Measurements from ENCODE around the gene ITIH3. TPM values are rescaled to one million over a fixed set of nuclear protein-coding genes. Genes with fewer than 3 reads are reported as not detected.

Gene ITIH3
- total RNA-seq, 1 donor from 2014 or later: 0.59 TPM

DNA sequence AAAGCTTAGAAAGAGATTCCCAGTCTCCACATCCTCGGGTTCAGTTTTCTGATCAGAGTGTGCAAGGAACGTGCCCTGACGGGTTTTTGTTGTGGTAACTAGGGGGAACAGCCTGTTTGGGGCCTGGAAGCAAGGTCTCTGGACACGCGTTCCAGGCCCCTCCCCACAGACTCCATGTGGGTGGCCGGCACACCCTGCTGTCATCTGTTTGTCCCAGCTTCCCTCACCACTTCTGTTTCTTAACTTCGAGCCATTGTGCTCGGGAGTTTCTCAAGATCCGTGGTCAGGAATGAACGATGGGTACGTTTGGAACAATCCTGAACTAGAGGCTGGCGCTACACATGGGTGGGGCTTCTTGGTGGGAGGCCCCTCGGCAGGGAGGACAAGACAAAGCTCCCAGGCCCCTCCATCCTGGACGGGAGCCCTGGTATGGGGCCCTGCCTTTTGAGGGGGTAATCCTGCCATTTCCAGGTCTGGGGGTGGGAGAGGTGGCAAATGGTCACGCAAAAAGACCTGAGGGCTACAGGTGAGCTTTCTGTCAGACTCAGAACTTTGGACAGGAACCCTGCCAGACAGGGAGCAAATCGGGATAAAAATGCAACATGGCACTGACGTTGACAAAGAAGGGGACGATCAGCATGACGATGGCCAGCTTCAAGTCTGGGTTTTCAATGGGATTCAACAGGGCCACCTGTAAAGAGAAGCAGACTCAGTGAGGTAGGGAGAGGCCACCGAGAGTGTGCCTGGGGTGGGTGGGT is 48.7 kb downstream of the ITIH3 start:
- Mint-ChIP-seq H3K4me3 (ENCODE audit: unreplicated experiment) (no peak overlapping the region), H3K36me3 (ENCODE audit: unreplicated experiment) (peaks cover 16% of the 10 kb centered on the region), H3K4me1 (ENCODE audit: unreplicated experiment) (peaks cover 24% of the 10 kb centered on the region), H3K9me3 (ENCODE audit: unreplicated experiment) (no peaks in the 10 kb centered on the region), H3K27ac (ENCODE audit: unreplicated experiment) (no peak overlapping the region), H3K27me3 (ENCODE audit: unreplicated experiment) (no peaks in the 10 kb centered on the region)
- no peak for DNase-seq (ENCODE audit: extremely low spot score, unreplicated experiment)
- TF ChIP-seq, protein P1, sequence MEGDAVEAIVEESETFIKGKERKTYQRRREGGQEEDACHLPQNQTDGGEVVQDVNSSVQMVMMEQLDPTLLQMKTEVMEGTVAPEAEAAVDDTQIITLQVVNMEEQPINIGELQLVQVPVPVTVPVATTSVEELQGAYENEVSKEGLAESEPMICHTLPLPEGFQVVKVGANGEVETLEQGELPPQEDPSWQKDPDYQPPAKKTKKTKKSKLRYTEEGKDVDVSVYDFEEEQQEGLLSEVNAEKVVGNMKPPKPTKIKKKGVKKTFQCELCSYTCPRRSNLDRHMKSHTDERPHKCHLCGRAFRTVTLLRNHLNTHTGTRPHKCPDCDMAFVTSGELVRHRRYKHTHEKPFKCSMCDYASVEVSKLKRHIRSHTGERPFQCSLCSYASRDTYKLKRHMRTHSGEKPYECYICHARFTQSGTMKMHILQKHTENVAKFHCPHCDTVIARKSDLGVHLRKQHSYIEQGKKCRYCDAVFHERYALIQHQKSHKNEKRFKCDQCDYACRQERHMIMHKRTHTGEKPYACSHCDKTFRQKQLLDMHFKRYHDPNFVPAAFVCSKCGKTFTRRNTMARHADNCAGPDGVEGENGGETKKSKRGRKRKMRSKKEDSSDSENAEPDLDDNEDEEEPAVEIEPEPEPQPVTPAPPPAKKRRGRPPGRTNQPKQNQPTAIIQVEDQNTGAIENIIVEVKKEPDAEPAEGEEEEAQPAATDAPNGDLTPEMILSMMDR (IDR thresholded peaks at IDR 0.05): no peak

DNA sequence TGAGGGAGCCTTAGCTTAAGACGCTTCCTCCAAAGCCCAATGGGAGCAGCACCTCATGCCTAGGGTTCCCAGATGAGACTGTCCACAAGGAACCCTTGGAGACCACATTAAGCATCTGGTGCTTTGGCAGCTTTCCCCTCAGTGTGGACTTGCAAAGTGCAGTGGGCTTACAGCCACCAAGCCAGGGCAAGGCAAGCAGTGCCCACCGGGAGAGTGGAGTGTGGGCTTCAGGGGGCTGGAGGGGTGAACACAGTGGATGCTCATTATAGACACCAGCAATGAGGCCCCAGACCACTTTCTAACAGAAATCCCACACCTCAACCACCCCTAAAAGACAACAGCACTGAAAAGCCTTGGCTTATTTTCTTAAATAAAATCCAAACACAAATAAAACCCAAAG is 49.3 kb downstream of the ITIH3 start:
- peaks cover 16% of the 10 kb centered on the region for H3K36me3 Mint-ChIP-seq (ENCODE audit: unreplicated experiment)
- H3K9me3 Mint-ChIP-seq (ENCODE audit: unreplicated experiment): no peaks in the 10 kb centered on the region
- no peak overlapping the region for H3K4me3 Mint-ChIP-seq (ENCODE audit: unreplicated experiment)
- TF ChIP-seq, protein P1 (IDR thresholded peaks at IDR 0.05): no peak
- peaks cover 24% of the 10 kb centered on the region for H3K4me1 Mint-ChIP-seq (ENCODE audit: unreplicated experiment)
- no peak for DNase-seq (ENCODE audit: extremely low spot score, unreplicated experiment)
- H3K27me3 Mint-ChIP-seq (ENCODE audit: unreplicated experiment): no peaks in the 10 kb centered on the region
- no peak overlapping the region for H3K27ac Mint-ChIP-seq (ENCODE audit: unreplicated experiment)

- H3K4me3 Mint-ChIP-seq (ENCODE audit: unreplicated experiment): no peak overlapping the region
- H3K9me3 Mint-ChIP-seq (ENCODE audit: unreplicated experiment): no peaks in the 10 kb centered on the region
- DNase-seq (ENCODE audit: extremely low spot score, unreplicated experiment): no peak
- TF ChIP-seq, protein P1 (IDR thresholded peaks at IDR 0.05): no peak
- H3K36me3 Mint-ChIP-seq (ENCODE audit: unreplicated experiment): peaks cover 16% of the 10 kb centered on the region
- peaks cover 24% of the 10 kb centered on the region for H3K4me1 Mint-ChIP-seq (ENCODE audit: unreplicated experiment)
- H3K27me3 Mint-ChIP-seq (ENCODE audit: unreplicated experiment): no peaks in the 10 kb centered on the region
- H3K27ac Mint-ChIP-seq (ENCODE audit: unreplicated experiment): peak overlapping the region; percentile 77
Measured at GRCh38 chr3:52844290-52844975, 49.8 kb downstream of the ITIH3 start.

DNA sequence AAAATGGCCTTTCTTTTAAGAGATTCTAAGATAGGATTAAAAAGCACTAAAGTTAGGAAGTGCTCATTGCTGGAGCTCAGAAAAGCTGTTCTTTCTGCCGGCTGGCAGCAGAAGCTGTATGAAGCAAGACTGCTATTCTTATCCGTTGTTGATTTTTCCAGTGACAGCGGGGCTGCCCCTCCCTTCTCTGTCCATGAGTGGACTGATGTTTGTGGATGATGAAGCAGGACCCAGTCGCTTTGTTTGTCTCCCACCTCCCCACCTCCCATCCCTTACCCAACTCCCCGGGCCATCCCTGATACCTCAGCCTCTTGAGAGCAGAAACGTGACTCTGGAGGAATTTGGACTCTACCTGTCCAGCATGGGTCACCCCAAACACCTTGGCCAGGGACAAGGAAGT is 50.6 kb downstream of the ITIH3 start:
- H3K9me3 Mint-ChIP-seq (ENCODE audit: unreplicated experiment): no peaks in the 10 kb centered on the region

More for the DNA sequence above, 50.6 kb downstream of the ITIH3 start:
- no peaks in the 10 kb centered on the region for H3K27me3 Mint-ChIP-seq (ENCODE audit: unreplicated experiment)
- TF ChIP-seq, protein P1 (IDR thresholded peaks at IDR 0.05): no peak
- H3K36me3 Mint-ChIP-seq (ENCODE audit: unreplicated experiment): peaks cover 15% of the 10 kb centered on the region
- H3K4me1 Mint-ChIP-seq (ENCODE audit: unreplicated experiment): peaks cover 24% of the 10 kb centered on the region
- no peak overlapping the region for H3K4me3 Mint-ChIP-seq (ENCODE audit: unreplicated experiment)
- H3K27ac Mint-ChIP-seq (ENCODE audit: unreplicated experiment): peak overlapping the region; percentile 76
- DNase-seq (ENCODE audit: extremely low spot score, unreplicated experiment): no peak

All from osteocyte (in vitro differentiated cells).